ENCODE data around the gene MEI4. TPM values are rescaled to one million over a fixed set of nuclear protein-coding genes. Genes with fewer than 3 reads are reported as not detected.

MEI4 gene
- total and polyA plus RNA-seq, 10 of the 15 experiments (the other 5 are each of a cell fraction or from before 2014, with no cell fraction given), result 0.03 to 0.04 (median 0.03) TPM; not detected in 7

DNA sequence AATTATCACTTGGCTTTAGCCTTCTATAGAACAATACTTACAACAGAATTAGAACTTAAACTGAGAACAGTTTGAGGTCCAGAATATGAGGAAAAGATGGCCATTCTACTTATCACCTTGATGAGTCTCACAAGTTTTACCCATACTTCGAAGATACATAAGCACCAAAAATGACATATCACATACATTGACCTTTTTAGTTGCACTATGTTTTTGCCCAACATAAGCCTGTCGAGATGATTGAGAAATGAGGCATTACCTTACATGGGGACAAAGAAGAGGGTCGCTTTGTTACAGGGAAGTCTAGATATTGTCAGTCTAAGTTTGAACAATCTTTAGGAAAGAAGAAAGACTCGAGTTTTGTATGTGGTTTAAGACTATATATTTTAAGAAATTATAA, 48.4 kb upstream of the MEI4 start:
- no peaks in the 10 kb centered on the region for H3K36me3 ChIP-seq (ENCODE audit: control insufficient read depth in 2 of 2, insufficient read depth in 2 of 2, low read length in 1 of 2)
- SMC1A ChIA-PET (ENCODE audit: uncharacterized antibody, unreplicated experiment), result interaction anchor here (0.6 to 2.4 kb wide), 3 partner anchors 9 to 43 kb away, joined by 3 to 5 read pairs (median 5); no protein-coding TSS in a partner anchor

More for the DNA sequence above, 48.4 kb upstream of the MEI4 start:
- Histone ChIP-seq H3K79me2 (ENCODE audit: control insufficient read depth, insufficient read depth, low read length) (no peaks in the 10 kb centered on the region), H3K27ac (ENCODE audit: control insufficient read depth, insufficient read depth) (no peak overlapping the region), H2AFZ (ENCODE audit: control insufficient read depth, low read depth, low read length) (no peak overlapping the region), H3K9ac (ENCODE audit: control insufficient read depth, insufficient read depth, low read length) (no peak overlapping the region), H3K4me1 (ENCODE audit: control insufficient read depth, insufficient read depth, low read length) (no peaks in the 10 kb centered on the region), H4K20me1 (ENCODE audit: control insufficient read depth, insufficient read depth) (no peaks in the 10 kb centered on the region), H3K4me2 (ENCODE audit: control insufficient read depth, insufficient read depth) (no peak overlapping the region), H3K9me3 (replicated peaks; ENCODE audit: control insufficient read depth, insufficient read depth, low read length) (no peaks in the 10 kb centered on the region), H3K4me3 (no peak overlapping the region), H3K27me3 (replicated peaks in 1 of 2; ENCODE audit: control insufficient read depth in 2 of 2, insufficient read depth in 2 of 2, low read length in 1 of 2) (no peaks in the 10 kb centered on the region)
- peak; percentile 38 for FAIRE-seq
- no peak for TF ChIP-seq RB1 (IDR thresholded peaks at IDR 0.05; ENCODE audit: borderline replicate concordance)
- TF ChIP-seq NR2C2 (IDR thresholded peaks at IDR 0.05; ENCODE audit: borderline replicate concordance, control insufficient read depth, insufficient read length, low read depth), result no peak
- TF ChIP-seq, protein P1, sequence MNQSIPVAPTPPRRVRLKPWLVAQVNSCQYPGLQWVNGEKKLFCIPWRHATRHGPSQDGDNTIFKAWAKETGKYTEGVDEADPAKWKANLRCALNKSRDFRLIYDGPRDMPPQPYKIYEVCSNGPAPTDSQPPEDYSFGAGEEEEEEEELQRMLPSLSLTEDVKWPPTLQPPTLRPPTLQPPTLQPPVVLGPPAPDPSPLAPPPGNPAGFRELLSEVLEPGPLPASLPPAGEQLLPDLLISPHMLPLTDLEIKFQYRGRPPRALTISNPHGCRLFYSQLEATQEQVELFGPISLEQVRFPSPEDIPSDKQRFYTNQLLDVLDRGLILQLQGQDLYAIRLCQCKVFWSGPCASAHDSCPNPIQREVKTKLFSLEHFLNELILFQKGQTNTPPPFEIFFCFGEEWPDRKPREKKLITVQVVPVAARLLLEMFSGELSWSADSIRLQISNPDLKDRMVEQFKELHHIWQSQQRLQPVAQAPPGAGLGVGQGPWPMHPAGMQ (IDR thresholded peaks at IDR 0.05; ENCODE audit: borderline replicate concordance), result no peak
- TF ChIP-seq SREBF1 (IDR thresholded peaks at IDR 0.05; ENCODE audit: low read length), result no peak
- TF ChIP-seq, protein P2, sequence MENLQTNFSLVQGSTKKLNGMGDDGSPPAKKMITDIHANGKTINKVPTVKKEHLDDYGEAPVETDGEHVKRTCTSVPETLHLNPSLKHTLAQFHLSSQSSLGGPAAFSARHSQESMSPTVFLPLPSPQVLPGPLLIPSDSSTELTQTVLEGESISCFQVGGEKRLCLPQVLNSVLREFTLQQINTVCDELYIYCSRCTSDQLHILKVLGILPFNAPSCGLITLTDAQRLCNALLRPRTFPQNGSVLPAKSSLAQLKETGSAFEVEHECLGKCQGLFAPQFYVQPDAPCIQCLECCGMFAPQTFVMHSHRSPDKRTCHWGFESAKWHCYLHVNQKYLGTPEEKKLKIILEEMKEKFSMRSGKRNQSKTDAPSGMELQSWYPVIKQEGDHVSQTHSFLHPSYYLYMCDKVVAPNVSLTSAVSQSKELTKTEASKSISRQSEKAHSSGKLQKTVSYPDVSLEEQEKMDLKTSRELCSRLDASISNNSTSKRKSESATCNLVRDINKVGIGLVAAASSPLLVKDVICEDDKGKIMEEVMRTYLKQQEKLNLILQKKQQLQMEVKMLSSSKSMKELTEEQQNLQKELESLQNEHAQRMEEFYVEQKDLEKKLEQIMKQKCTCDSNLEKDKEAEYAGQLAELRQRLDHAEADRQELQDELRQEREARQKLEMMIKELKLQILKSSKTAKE (IDR thresholded peaks at IDR 0.05; ENCODE audit: low read depth, poor library complexity, severe bottlenecking), result no peak
- TF ChIP-seq EGR1 (IDR thresholded peaks at IDR 0.05; ENCODE audit: borderline replicate concordance in 1 of 2, low read depth in 2 of 2, low read length in 2 of 2), result no peak
- no peak for TF ChIP-seq ZNF274 (IDR thresholded peaks at IDR 0.05; ENCODE audit: insufficient read depth, insufficient read length)
- TF ChIP-seq RAD21 (IDR thresholded peaks at IDR 0.05; ENCODE audit: insufficient read depth, low read depth, low read length), result no peak
- intact Hi-C loops (cut with micrococcal nuclease; ENCODE audit: unreplicated experiment), result no loop called here
- POLR2A ChIA-PET, result no interaction called here
- RAD21 ChIA-PET (ENCODE audit: unreplicated experiment), result interaction anchor here (1.2 kb wide), 1 partner anchor 48 kb away, joined by 3 read pairs; the partner anchor contains the start of gene MEI4
- in situ Hi-C loops (cut with MboI), result no loop called here
- no TSS peak for BruUV-seq (replicated peaks)
- ATAC-seq, result no peak
- DNase-seq (ENCODE audit: low read depth, low spot score), result no peak
- CTCF ChIA-PET, result interaction anchor here (0.7 kb wide), 1 partner anchor 1003 kb away, joined by 3 read pairs; no protein-coding TSS in a partner anchor
- 0% methylated on average over 4 of the region's 4 CpGs for WGBS (ENCODE audit: insufficient coverage, insufficient replicate concordance, low lambda C conversion rate, missing lambda C conversion rate)

Measured in GM12878 (cell line).